HEK293 (cell line): ENCODE data around the gene SGMS1.

Source experiments
- CTCF ChIA-PET: fragments of 350-600 bp; formaldehyde crosslinking; extraction: SDS; loops from one replicate; lab custom pipeline; 2021; ENCODE audit warnings: antibody characterized with exemption; lab: Yijun Ruan, JAX
- POLR2A ChIA-PET: fragments of 300-600 bp; formaldehyde crosslinking; extraction: SDS; loops from one replicate; lab custom pipeline; 2020; ENCODE audit warnings: antibody characterized with exemption, inconsistent platforms; lab: Yijun Ruan, JAX
- H3K27ac ChIP-seq: fragments of 200-500 bp; sonication (Bioruptor generic); 2 replicates; pipeline ENCODE4 v1.5.1; 2014; ENCODE audit warnings: low read depth, low read length, control low read depth, inconsistent platforms; ENCODE audit errors: extremely low read depth
- H3K36me3 ChIP-seq, 2 experiments: fragments of 200-500 bp in 1 of 2; sonication (Bioruptor generic) in 1 of 2; 1 replicate in 1 of 2; 2 replicates in 1 of 2; pipeline ENCODE4 v1.5.1; 2014 to 2017; ENCODE audit warnings: inconsistent platforms in 2 of 2, low read length in 2 of 2; ENCODE audit not compliant: control insufficient read depth in 2 of 2, insufficient read depth in 1 of 2
- H3K4me1 ChIP-seq: fragments of 200-500 bp; sonication (Bioruptor generic); 2 replicates; pipeline ENCODE4 v1.5.1; 2014; ENCODE audit warnings: mild to moderate bottlenecking, low read length, inconsistent platforms; ENCODE audit not compliant: control insufficient read depth, insufficient read depth
- H3K4me3 ChIP-seq: 2 replicates; pipeline ENCODE4 v1.5.1; 2011; ENCODE audit warnings: low read depth, mild to moderate bottlenecking, control low read depth, low read length, moderate library complexity
- H3K9me3 ChIP-seq: fragments of 200-500 bp; sonication (Bioruptor generic); 2 replicates; pipeline ENCODE4 v1.5.1; 2014; ENCODE audit warnings: low read depth, low read length, inconsistent platforms; ENCODE audit not compliant: control insufficient read depth, insufficient read depth
- GLI2 ChIP-seq: fragments of 450-650 bp; formaldehyde crosslinking; IDR thresholded peaks from 2 replicates; pipeline ENCODE4; 2017; ENCODE audit warnings: missing biosample characterization, missing genetic modification characterization, low read depth, borderline replicate concordance
- GLI4 ChIP-seq: fragments of 450-650 bp; formaldehyde crosslinking; IDR thresholded peaks from 2 replicates; pipeline ENCODE4 v1.5.1; 2016; ENCODE audit warnings: missing biosample characterization, missing genetic modification characterization
- KLF7 ChIP-seq: fragments of 450-650 bp; formaldehyde crosslinking; IDR thresholded peaks from 2 replicates; pipeline ENCODE4 v1.5.1; 2016; ENCODE audit warnings: missing biosample characterization, missing genetic modification characterization, borderline replicate concordance
- WT1 ChIP-seq: fragments of 450-650 bp; formaldehyde crosslinking; IDR thresholded peaks from 2 replicates; pipeline ENCODE4 v1.5.1; 2016; ENCODE audit warnings: missing biosample characterization, missing genetic modification characterization
- ZBTB48 ChIP-seq: fragments of 450-650 bp; formaldehyde crosslinking; IDR thresholded peaks from 2 replicates; pipeline ENCODE4 v1.5.1; 2016; ENCODE audit warnings: missing biosample characterization, missing genetic modification characterization
- ZBTB7A ChIP-seq: fragments of 450-650 bp; formaldehyde crosslinking; IDR thresholded peaks from 2 replicates; pipeline ENCODE4 v1.5.1; 2016; ENCODE audit warnings: low read depth, missing biosample characterization, missing genetic modification characterization
- ZFP41 ChIP-seq: fragments of 450-650 bp; formaldehyde crosslinking; IDR thresholded peaks from 2 replicates; pipeline ENCODE4 v1.5.1; 2016; ENCODE audit warnings: missing biosample characterization, missing genetic modification characterization, borderline replicate concordance
- ZNF112 ChIP-seq: fragments of 450-650 bp; formaldehyde crosslinking; IDR thresholded peaks from 2 replicates; pipeline ENCODE4 v1.5.0; 2017; ENCODE audit warnings: missing biosample characterization, missing genetic modification characterization
- ZNF132 ChIP-seq: fragments of 450-650 bp; formaldehyde crosslinking; IDR thresholded peaks from 2 replicates; pipeline ENCODE4 v1.5.1; 2017; ENCODE audit warnings: missing biosample characterization, missing genetic modification characterization, borderline replicate concordance
- ZNF133 ChIP-seq: fragments of 450-650 bp; formaldehyde crosslinking; IDR thresholded peaks from 2 replicates; pipeline ENCODE4 v1.5.1; 2016; ENCODE audit warnings: missing biosample characterization, missing genetic modification characterization
- ZNF146 ChIP-seq: fragments of 450-650 bp; formaldehyde crosslinking; IDR thresholded peaks from 2 replicates; pipeline ENCODE4 v1.5.1; 2016; ENCODE audit warnings: missing biosample characterization, missing genetic modification characterization
- ZNF155 ChIP-seq: fragments of 450-650 bp; formaldehyde crosslinking; IDR thresholded peaks from 2 replicates; pipeline ENCODE4 v1.5.1; 2016; ENCODE audit warnings: missing biosample characterization, missing genetic modification characterization
- ZNF274 ChIP-seq, 2 experiments: fragments of 200-500 bp in 1 of 2; fragments of 450-650 bp in 1 of 2; sonication (Bioruptor generic) in 1 of 2; formaldehyde crosslinking in 1 of 2; IDR thresholded peaks; 2 replicates each; pipeline versions ENCODE4 v1.5.1 to v1.6.1; 2014 to 2016; ENCODE audit warnings: borderline replicate concordance in 1 of 2, inconsistent platforms in 1 of 2, low read length in 1 of 2, missing biosample characterization in 1 of 2, missing genetic modification characterization in 1 of 2
- ZNF366 ChIP-seq: fragments of 450-650 bp; formaldehyde crosslinking; conservative IDR thresholded peaks from 2 replicates; pipeline ENCODE4 v1.5.1; 2016; ENCODE audit warnings: missing biosample characterization, missing genetic modification characterization
- ZNF416 ChIP-seq: fragments of 450-650 bp; formaldehyde crosslinking; IDR thresholded peaks from 2 replicates; pipeline ENCODE4 v1.5.1; 2016; ENCODE audit warnings: missing biosample characterization, missing genetic modification characterization
- ZNF768 ChIP-seq: fragments of 450-650 bp; formaldehyde crosslinking; IDR thresholded peaks from 2 replicates; pipeline ENCODE4 v1.5.1; 2018; ENCODE audit warnings: missing biosample characterization, mild to moderate bottlenecking, missing genetic modification characterization
- ZNF843 ChIP-seq: fragments of 450-650 bp; formaldehyde crosslinking; IDR thresholded peaks from 2 replicates; pipeline ENCODE4 v1.5.1; 2016; ENCODE audit warnings: missing biosample characterization, missing genetic modification characterization
- ZSCAN5A ChIP-seq: fragments of 450-650 bp; formaldehyde crosslinking; IDR thresholded peaks from 2 replicates; pipeline ENCODE4 v1.5.1; 2016; ENCODE audit warnings: missing biosample characterization, missing genetic modification characterization
- ZXDB ChIP-seq: fragments of 450-650 bp; formaldehyde crosslinking; IDR thresholded peaks from 2 replicates; pipeline ENCODE4 v1.5.1; 2016; ENCODE audit warnings: missing biosample characterization, missing genetic modification characterization
- TF ChIP-seq, protein P1 (sequence below): fragments of 450-650 bp; formaldehyde crosslinking; IDR thresholded peaks from 2 replicates; pipeline ENCODE4 v1.5.1; 2016; ENCODE audit warnings: missing biosample characterization, missing genetic modification characterization
- TF ChIP-seq, protein P2 (sequence below): IDR thresholded peaks from 2 replicates; pipeline ENCODE4 v1.6.1; 2011; ENCODE audit warnings: mild to moderate bottlenecking, low read depth, low read length, borderline replicate concordance
- TF ChIP-seq, protein P3 (sequence below): fragments of 450-650 bp; formaldehyde crosslinking; IDR thresholded peaks from 2 replicates; pipeline ENCODE4 v1.5.1; 2016; ENCODE audit warnings: missing biosample characterization, missing genetic modification characterization
- TF ChIP-seq, protein P4 (sequence below): fragments of 450-650 bp; formaldehyde crosslinking; IDR thresholded peaks from 2 replicates; pipeline ENCODE4 v1.5.1; 2016; ENCODE audit warnings: missing biosample characterization, missing genetic modification characterization, low read depth

SGMS1 gene

GRCh38 chr10:50517626-50518025 lies 106.1 kb downstream of the SGMS1 start (continued):
- TF ChIP-seq, protein P1, sequence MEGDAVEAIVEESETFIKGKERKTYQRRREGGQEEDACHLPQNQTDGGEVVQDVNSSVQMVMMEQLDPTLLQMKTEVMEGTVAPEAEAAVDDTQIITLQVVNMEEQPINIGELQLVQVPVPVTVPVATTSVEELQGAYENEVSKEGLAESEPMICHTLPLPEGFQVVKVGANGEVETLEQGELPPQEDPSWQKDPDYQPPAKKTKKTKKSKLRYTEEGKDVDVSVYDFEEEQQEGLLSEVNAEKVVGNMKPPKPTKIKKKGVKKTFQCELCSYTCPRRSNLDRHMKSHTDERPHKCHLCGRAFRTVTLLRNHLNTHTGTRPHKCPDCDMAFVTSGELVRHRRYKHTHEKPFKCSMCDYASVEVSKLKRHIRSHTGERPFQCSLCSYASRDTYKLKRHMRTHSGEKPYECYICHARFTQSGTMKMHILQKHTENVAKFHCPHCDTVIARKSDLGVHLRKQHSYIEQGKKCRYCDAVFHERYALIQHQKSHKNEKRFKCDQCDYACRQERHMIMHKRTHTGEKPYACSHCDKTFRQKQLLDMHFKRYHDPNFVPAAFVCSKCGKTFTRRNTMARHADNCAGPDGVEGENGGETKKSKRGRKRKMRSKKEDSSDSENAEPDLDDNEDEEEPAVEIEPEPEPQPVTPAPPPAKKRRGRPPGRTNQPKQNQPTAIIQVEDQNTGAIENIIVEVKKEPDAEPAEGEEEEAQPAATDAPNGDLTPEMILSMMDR (tag by site-specific recombination): no peak
- no peak for TF ChIP-seq ZFP41
- TF ChIP-seq ZNF112 (tag by site-specific recombination): no peak
- TF ChIP-seq ZNF155: no peak
- TF ChIP-seq, protein P2, sequence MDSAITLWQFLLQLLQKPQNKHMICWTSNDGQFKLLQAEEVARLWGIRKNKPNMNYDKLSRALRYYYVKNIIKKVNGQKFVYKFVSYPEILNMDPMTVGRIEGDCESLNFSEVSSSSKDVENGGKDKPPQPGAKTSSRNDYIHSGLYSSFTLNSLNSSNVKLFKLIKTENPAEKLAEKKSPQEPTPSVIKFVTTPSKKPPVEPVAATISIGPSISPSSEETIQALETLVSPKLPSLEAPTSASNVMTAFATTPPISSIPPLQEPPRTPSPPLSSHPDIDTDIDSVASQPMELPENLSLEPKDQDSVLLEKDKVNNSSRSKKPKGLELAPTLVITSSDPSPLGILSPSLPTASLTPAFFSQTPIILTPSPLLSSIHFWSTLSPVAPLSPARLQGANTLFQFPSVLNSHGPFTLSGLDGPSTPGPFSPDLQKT: no peak
- no peak for TF ChIP-seq ZNF843 (tag by site-specific recombination)
- no peak for TF ChIP-seq ZNF366 (tag by site-specific recombination)

- no peak for TF ChIP-seq KLF7
- TF ChIP-seq ZXDB (tag by site-specific recombination): no peak
- TF ChIP-seq GLI4: no peak
- TF ChIP-seq, protein P3, sequence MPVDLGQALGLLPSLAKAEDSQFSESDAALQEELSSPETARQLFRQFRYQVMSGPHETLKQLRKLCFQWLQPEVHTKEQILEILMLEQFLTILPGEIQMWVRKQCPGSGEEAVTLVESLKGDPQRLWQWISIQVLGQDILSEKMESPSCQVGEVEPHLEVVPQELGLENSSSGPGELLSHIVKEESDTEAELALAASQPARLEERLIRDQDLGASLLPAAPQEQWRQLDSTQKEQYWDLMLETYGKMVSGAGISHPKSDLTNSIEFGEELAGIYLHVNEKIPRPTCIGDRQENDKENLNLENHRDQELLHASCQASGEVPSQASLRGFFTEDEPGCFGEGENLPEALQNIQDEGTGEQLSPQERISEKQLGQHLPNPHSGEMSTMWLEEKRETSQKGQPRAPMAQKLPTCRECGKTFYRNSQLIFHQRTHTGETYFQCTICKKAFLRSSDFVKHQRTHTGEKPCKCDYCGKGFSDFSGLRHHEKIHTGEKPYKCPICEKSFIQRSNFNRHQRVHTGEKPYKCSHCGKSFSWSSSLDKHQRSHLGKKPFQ (tag by site-specific recombination): no peak
- TF ChIP-seq, protein P4, sequence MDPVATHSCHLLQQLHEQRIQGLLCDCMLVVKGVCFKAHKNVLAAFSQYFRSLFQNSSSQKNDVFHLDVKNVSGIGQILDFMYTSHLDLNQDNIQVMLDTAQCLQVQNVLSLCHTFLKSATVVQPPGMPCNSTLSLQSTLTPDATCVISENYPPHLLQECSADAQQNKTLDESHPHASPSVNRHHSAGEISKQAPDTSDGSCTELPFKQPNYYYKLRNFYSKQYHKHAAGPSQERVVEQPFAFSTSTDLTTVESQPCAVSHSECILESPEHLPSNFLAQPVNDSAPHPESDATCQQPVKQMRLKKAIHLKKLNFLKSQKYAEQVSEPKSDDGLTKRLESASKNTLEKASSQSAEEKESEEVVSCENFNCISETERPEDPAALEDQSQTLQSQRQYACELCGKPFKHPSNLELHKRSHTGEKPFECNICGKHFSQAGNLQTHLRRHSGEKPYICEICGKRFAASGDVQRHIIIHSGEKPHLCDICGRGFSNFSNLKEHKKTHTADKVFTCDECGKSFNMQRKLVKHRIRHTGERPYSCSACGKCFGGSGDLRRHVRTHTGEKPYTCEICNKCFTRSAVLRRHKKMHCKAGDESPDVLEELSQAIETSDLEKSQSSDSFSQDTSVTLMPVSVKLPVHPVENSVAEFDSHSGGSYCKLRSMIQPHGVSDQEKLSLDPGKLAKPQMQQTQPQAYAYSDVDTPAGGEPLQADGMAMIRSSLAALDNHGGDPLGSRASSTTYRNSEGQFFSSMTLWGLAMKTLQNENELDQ (tag by site-specific recombination): no peak
- TF ChIP-seq WT1: no peak
- ChIA-PET POLR2A (interaction anchor here (1.4 kb wide), 1 partner anchor 108 kb away, joined by 5 read pairs; no protein-coding TSS in a partner anchor), CTCF (interaction anchor here (0.6 to 1.1 kb wide), 2 partner anchors 10 to 20 kb away, joined by 3 read pairs; no protein-coding TSS in a partner anchor)
- Histone ChIP-seq H3K4me3 (no peak overlapping the region), H3K4me1 (peaks cover 14% of the 10 kb centered on the region), H3K27ac (no peak overlapping the region), H3K9me3 (no peaks in the 10 kb centered on the region), H3K36me3 (no peaks in the 10 kb centered on the region)
Measured at GRCh38 chr10:50516171-50516570, 107.6 kb downstream of the SGMS1 start.

GRCh38 chr10:50515420-50515819 lies 108.3 kb downstream of the SGMS1 start:
- CTCF ChIA-PET: interaction anchor here (1.1 kb wide), 1 partner anchor 10 kb away, joined by 3 read pairs; no protein-coding TSS in a partner anchor
- TF ChIP-seq ZNF146 (tag by site-specific recombination) (no peak), ZNF132 (tag by site-specific recombination) (no peak), ZNF274 (IDR thresholded peaks at IDR 0.05; ENCODE audit: low read length) (no peak), ZNF274 (tag by site-specific recombination; IDR thresholded peaks at IDR 0.05; ENCODE audit: borderline replicate concordance) (no peak), ZBTB7A (tag by site-specific recombination) (no peak), ZNF416 (tag by site-specific recombination) (no peak), ZSCAN5A (no peak), ZNF133 (tag by site-specific recombination) (no peak), ZNF768 (tag by site-specific recombination) (no peak), ZBTB48 (tag by site-specific recombination) (no peak), GLI2 (no peak)
- TF ChIP-seq, protein P2: no peak
- TF ChIP-seq, all 188 proteins: peak for 0
- Histone ChIP-seq H3K36me3 (no peaks in the 10 kb centered on the region), H3K4me1 (peaks cover 18% of the 10 kb centered on the region), H3K27ac (no peak overlapping the region), H3K4me3 (no peak overlapping the region), H3K9me3 (no peaks in the 10 kb centered on the region)
- POLR2A ChIA-PET: interaction anchor here (1.4 kb wide), 1 partner anchor 109 kb away, joined by 5 read pairs; no protein-coding TSS in a partner anchor
